Fibroblast of the aortic adventitia (primary cell): Measurements from ENCODE around the gene MLLT11. TPM values are rescaled to one million over a fixed set of nuclear protein-coding genes. Genes with fewer than 3 reads are reported as not detected.
A peak's percentile ranks its signal among the peaks of the same experiment; 100 is the strongest.

Source experiments
- DNase-seq: peaks from one replicate; pipeline ENCODE4 v3.0.0-alpha.2; 2010; ENCODE audit warnings: low read depth
- H3K4me3 ChIP-seq: 2 replicates; pipeline ENCODE4 v1.5.1; 2011; ENCODE audit warnings: low read depth, mild to moderate bottlenecking, control low read depth, low read length, moderate library complexity
- CTCF ChIP-seq: IDR thresholded peaks from 2 replicates; pipeline ENCODE4 v1.5.1; 2011; ENCODE audit warnings: mild to moderate bottlenecking, low read length, control low read depth, inconsistent platforms; ENCODE audit not compliant: insufficient read depth
- total RNA-seq: library from RNA; depleted of rRNA; stranded (reverse); fragments of >200 nt; gene quantifications from 2 replicates; pipeline ENCODE4 v1.2.3, GENCODE V29; 2012; ENCODE audit warnings: low replicate concordance

Gene MLLT11
- total RNA-seq, 1 donor, result 6.1 TPM

DNA sequence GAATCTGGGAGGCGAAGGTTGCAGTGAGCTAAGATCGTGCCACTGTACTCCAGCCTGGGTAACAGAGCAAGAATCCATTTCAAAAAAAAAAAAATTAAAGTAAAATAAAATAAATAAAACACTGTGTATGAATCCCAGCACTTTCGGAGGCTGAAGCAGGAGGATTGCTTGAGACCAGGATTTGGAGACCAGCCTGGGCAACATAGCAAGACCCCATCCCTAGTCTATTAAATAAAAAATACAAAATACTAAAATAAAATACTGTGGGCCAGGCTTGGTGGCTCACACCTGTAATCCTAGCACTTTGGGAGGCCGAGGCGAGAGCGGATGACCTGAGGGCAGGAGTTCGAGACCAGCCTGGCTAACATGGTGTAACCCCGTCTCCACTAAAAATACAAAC is 28.0 kb upstream of the MLLT11 start:
- no peak for TF ChIP-seq CTCF
- DNase-seq, result no peak

DNA sequence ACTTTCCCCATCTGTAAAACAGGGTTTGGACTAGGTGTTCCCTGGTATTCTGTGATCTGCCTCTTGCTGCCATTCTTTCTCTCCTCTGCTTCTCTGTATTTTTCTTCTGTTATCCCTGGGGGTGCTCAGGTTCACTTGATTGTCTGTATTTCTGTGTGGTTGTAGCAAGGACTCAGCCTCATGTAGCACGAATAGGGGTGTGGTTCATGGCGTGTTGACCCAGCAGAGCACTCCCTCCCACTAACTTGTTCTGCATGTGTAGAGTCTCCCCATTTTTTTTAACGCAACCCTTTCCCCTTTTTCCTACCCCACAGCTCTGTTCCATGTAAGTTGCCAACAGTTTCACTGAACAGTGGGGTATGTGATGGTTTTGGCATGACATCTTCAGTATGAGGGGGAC is 25.0 kb upstream of the MLLT11 start:
- DNase-seq, result no peak
- no peak for TF ChIP-seq CTCF

More for the DNA sequence above, 28.0 kb upstream of the MLLT11 start:
- H3K4me3 ChIP-seq, result no peak overlapping the region

GRCh38 chr1:151036356-151036755 is 23.8 kb upstream of the MLLT11 start, which contains the start of gene BNIPL:
TSS of gene BNIPL (plus strand) at chr1:151036586. CDS start at chr1:151036726, 140 bp downstream.
- TF ChIP-seq CTCF, result no peak
- no peak within 1 kb of the TSS for H3K4me3 ChIP-seq
- DNase-seq, result no peak

More for the DNA sequence above, 25.0 kb upstream of the MLLT11 start:
- no peak overlapping the region for H3K4me3 ChIP-seq

DNA sequence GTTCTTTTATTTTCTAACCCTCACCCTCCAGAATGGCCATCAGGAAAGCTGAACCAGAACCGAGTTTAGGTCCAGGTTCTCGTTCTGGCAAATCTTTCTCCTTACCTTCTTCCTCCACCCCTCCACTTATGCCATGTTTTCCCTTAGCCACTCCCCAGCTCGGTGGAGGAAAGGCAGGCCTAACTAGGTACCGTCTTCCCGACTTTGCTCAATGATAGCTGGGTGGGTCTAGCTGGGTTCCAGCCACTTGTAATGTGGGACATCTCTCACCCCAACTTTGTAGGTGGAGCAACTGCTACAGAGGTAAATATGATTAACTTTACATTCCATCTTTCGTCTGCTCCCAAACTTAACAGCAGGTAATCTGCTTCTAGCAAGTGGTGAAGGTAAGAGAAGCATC is 23.2 kb upstream of the MLLT11 start:
- TF ChIP-seq CTCF, result no peak
- DNase-seq, result no peak
- no peak overlapping the region for H3K4me3 ChIP-seq

DNA sequence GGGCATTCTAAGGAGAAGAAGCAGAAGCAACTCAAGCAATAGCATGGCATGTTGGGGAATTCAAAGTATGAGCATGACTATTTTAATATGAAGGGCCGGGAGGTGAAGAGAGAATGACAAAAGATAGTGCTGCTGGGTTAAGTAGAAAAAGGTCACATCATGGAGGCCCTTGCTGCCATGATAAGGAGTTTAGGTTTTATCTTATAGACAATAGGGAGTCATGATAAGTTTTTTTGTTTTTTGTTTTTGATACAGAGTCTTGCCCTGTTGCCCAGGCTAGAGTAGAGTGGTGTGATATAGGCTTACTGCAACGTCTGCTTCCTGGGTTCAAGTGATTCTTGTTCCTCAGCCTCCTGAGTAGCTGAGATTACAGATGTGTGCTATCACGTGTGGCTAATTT is 20.7 kb upstream of the MLLT11 start:
- H3K4me3 ChIP-seq, result no peak overlapping the region
- no peak for DNase-seq
- no peak for TF ChIP-seq CTCF

DNA sequence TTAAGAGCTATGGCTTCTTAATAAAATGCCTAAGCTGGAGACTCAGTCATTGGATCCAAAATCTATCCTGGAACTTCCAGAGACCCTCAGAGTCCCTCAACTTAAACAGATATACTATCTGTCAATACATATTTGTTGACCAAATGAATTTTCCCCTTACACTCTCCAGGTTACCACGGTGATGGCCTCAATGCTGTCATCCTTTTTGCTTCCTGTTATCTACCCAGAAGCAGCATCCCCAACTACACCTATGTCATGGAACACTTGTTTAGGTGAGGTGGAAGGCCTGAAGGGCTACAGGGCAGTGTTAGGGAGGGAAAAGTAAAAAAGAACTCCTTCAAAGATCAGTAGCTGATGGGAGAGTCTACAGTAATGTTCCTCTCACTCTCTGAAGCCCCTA is 17.0 kb upstream of the MLLT11 start:
- TF ChIP-seq CTCF, result no peak
- no peak overlapping the region for H3K4me3 ChIP-seq
- no peak for DNase-seq

DNA sequence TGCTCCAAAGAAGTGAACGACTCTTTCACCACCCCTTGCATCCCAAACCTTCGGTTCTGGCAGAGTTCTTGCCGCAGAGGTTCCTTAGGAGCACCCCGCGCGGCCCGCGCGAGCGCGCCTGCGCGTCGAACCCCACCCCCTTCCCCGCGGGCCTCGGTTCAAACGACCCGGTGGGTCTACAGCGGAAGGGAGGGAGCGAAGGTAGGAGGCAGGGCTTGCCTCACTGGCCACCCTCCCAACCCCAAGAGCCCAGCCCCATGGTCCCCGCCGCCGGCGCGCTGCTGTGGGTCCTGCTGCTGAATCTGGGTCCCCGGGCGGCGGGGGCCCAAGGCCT is 12.6 kb upstream of the MLLT11 start, which contains the start of gene C1orf56:
Gene C1orf56, plus strand, starts transcription at position 161 of the 334 bp plus-strand sequence. Its CDS starts 97 bp downstream, at position 258.
- no peak for TF ChIP-seq CTCF
- H3K4me3 ChIP-seq, result peak within 1 kb of the TSS; percentile 79
- peak; percentile 65 for DNase-seq
